NOMO-1 (cell line): ENCODE results near the gene ERICH6.

Experiments used
- DNase-seq, 2 experiments: peaks; one replicate each; lab custom pipeline; 2025; ENCODE audit not compliant: unreplicated experiment in 2 of 2; lab: John Stamatoyannopoulos, UW

The ERICH6 gene

GRCh38 chr3:150687613-150688012 lies 16.1 kb downstream of the ERICH6 start:
- no peak for DNase-seq

- DNase-seq = no peak
Observed at GRCh38 chr3:150682824-150683223, 20.9 kb downstream of the ERICH6 start.

GRCh38 chr3:150682279-150682678 lies 21.4 kb downstream of the ERICH6 start:
- DNase-seq = no peak

GRCh38 chr3:150681057-150681456 lies 22.7 kb downstream of the ERICH6 start:
- DNase-seq = peak; percentile 8 to 53

GRCh38 chr3:150680562-150680961 lies 23.2 kb downstream of the ERICH6 start:
- DNase-seq = no peak

- DNase-seq = no peak
Observed at GRCh38 chr3:150675587-150675986, 28.1 kb downstream of the ERICH6 start.

GRCh38 chr3:150673966-150674365 lies 29.8 kb downstream of the ERICH6 start:
- DNase-seq = no peak

GRCh38 chr3:150666167-150666566 lies 37.6 kb downstream of the ERICH6 start:
- DNase-seq = no peak

GRCh38 chr3:150663461-150663860 lies 40.3 kb downstream of the ERICH6 start:
- no peak for DNase-seq

GRCh38 chr3:150662410-150663200 lies 41.1 kb downstream of the ERICH6 start:
- DNase-seq = peak; percentile 8 to 67

GRCh38 chr3:150656316-150656715 lies 47.4 kb downstream of the ERICH6 start:
- DNase-seq = peak; percentile 29 to 37

GRCh38 chr3:150653110-150653561 lies 50.6 kb downstream of the ERICH6 start:
- DNase-seq = no peak

- DNase-seq = no peak
Observed at GRCh38 chr3:150640256-150640655, 63.5 kb downstream of the ERICH6 start.

- no peak for DNase-seq
Observed at GRCh38 chr3:150639262-150639661, 64.5 kb downstream of the ERICH6 start.

- no peak for DNase-seq
Observed at GRCh38 chr3:150636258-150636657, 67.5 kb downstream of the ERICH6 start.

- peak; percentile 7 to 57 for DNase-seq
Observed at GRCh38 chr3:150635526-150635925, 68.2 kb downstream of the ERICH6 start.

- no peak for DNase-seq
Observed at GRCh38 chr3:150635076-150635475, 68.6 kb downstream of the ERICH6 start.

GRCh38 chr3:150631515-150632221 lies 72.1 kb downstream of the ERICH6 start:
- DNase-seq = no peak

- no peak for DNase-seq
Observed at GRCh38 chr3:150627557-150627956, 76.2 kb downstream of the ERICH6 start.

GRCh38 chr3:150626148-150626930 lies 77.4 kb downstream of the ERICH6 start:
- no peak for DNase-seq

GRCh38 chr3:150623945-150624344 lies 79.8 kb downstream of the ERICH6 start:
- DNase-seq = no peak
